Testis (tissue), 3 donors: ENCODE results near the gene MPG. TPM values are rescaled to one million over a fixed set of nuclear protein-coding genes. Genes with fewer than 3 reads are reported as not detected.

ENCODE experiments used
- DNase-seq: peaks from one replicate; pipeline ENCODE4 v3.0.0-alpha.2; 2019
- H3K27ac ChIP-seq, 2 donors: fragments of 200-600 bp; sonication (generic); one replicate each; pipeline ENCODE4 v1.5.1; 2019
- H3K27me3 ChIP-seq: fragments of 200-600 bp; sonication (generic); one replicate; pipeline ENCODE4 v1.5.1; 2019
- H3K36me3 ChIP-seq: fragments of 200-600 bp; sonication (generic); one replicate; pipeline ENCODE4 v1.5.1; 2017; ENCODE audit warnings: low read depth; ENCODE audit errors: missing control alignments
- H3K4me1 ChIP-seq: fragments of 200-600 bp; sonication (generic); one replicate; pipeline ENCODE4 v1.5.1; 2019
- H3K4me3 ChIP-seq, 2 donors: fragments of 200-600 bp; sonication (generic); one replicate each; pipeline ENCODE4 v1.5.1; 2017 to 2019
- H3K9me3 ChIP-seq: fragments of 200-600 bp; sonication (generic); one replicate; pipeline ENCODE4 v1.5.1; 2017
- POLR2A ChIP-seq: fragments of 450-650 bp; IDR thresholded peaks from one replicate; pipeline ENCODE4 v1.6.1; 2017; ENCODE audit warnings: antibody characterized with exemption, mild to moderate bottlenecking, moderate library complexity
- WGBS, 2 donors: methylation state at CpG; one replicate each; pipeline ENCODE4 v1.1.5; 2018; 5-methylcytosine and 5-hydroxymethylcytosine counted together
- intact Hi-C: fragments of 100-400 bp; cut with DNase I; formaldehyde crosslinking; loops from one replicate; pipeline ENCODE4 v1.15.1; 2023; ENCODE audit warnings: low total_unique reads
- polyA plus RNA-seq: library from polyadenylated mRNA; stranded (reverse); fragments of 350-450 nt; fragmentation: Illumina TruSeq; extraction: RNeasy Lipid Tissue Mini Kit (QIAGEN cat#74804); gene quantifications from one replicate; pipeline ENCODE4 v1.2.3, GENCODE V29; 2014; ENCODE audit warnings: low read depth, low replicate concordance; ENCODE audit not compliant: insufficient read depth
- total RNA-seq, 2 donors: library from RNA; depleted of rRNA; stranded (reverse); fragments of >200 nt; gene quantifications; one replicate each; pipeline ENCODE4 v1.2.3, GENCODE V29; 2016
- TF ChIP-seq, protein P1 (sequence below), 3 experiments: fragments of 450-650 bp in 2 of 3; fragments of 200-600 bp in 1 of 3; sonication (generic) in 1 of 3; IDR thresholded peaks; one replicate each; pipeline ENCODE4 v1.5.1; 2016 to 2019; ENCODE audit warnings: antibody characterized with exemption in 3 of 3, mild to moderate bottlenecking in 2 of 3, moderate library complexity in 1 of 3

The MPG gene
- total and polyA plus RNA-seq, 3 donors from 2014 or later: 42.6 to 61.7 (median 44.8) TPM

DNA sequence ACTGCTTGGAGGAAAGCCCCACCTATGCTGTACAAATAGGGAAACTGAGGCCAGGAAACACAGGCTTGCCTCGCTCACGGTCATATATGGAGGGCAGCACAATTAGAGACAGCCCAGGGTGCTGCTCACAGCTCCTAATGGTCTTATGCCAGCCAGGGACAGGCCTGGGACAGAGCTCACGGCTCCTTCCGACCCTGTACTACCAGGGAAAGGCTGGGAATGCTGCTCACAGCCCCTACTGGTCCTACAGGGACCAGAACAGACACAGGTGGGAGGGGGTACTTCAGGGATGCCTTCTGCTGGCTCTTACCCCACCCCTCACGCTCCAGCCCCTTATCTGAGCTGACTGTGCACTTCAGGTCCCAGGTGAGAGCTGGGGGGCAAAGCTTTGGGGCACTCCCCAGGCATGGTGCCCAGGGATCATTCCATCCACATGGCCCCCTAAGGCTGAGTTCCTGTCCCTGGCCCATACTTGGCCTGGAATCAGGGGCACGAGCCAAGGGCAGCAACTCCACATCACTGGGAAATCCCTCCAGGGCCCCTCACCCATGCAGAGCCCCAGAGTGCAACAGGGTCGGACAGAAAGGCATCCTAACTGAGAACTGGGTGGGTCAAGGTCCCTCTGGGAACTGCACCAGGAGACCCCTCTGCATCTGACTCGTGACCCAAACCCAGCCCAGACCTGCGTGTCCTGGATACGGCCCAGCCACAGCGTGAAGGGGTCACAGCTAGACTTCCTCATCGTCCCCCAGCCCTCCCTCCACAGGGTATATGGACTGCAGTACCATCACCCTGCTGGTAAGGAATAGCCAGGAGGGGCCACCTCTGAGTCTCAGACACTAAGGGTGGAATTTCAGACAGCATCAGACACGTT is 11.5 kb upstream of the MPG start:
- no peak for DNase-seq
- peaks cover 8% of the 10 kb centered on the region for H3K4me1 ChIP-seq
- TF ChIP-seq POLR2A: no peak
- TF ChIP-seq, protein P1, sequence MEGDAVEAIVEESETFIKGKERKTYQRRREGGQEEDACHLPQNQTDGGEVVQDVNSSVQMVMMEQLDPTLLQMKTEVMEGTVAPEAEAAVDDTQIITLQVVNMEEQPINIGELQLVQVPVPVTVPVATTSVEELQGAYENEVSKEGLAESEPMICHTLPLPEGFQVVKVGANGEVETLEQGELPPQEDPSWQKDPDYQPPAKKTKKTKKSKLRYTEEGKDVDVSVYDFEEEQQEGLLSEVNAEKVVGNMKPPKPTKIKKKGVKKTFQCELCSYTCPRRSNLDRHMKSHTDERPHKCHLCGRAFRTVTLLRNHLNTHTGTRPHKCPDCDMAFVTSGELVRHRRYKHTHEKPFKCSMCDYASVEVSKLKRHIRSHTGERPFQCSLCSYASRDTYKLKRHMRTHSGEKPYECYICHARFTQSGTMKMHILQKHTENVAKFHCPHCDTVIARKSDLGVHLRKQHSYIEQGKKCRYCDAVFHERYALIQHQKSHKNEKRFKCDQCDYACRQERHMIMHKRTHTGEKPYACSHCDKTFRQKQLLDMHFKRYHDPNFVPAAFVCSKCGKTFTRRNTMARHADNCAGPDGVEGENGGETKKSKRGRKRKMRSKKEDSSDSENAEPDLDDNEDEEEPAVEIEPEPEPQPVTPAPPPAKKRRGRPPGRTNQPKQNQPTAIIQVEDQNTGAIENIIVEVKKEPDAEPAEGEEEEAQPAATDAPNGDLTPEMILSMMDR (IDR thresholded peaks at IDR 0.05): no peak
- intact Hi-C loops: no loop called here
- no peak overlapping the region for H3K27ac ChIP-seq
- no peaks in the 10 kb centered on the region for H3K36me3 ChIP-seq
- WGBS, 2 donors: 68 to 84% methylated on average over 7 to 13 of the region's 13 CpGs
- H3K27me3 ChIP-seq: no peaks in the 10 kb centered on the region
- no peak overlapping the region for H3K4me3 ChIP-seq
- H3K9me3 ChIP-seq: no peaks in the 10 kb centered on the region

DNA sequence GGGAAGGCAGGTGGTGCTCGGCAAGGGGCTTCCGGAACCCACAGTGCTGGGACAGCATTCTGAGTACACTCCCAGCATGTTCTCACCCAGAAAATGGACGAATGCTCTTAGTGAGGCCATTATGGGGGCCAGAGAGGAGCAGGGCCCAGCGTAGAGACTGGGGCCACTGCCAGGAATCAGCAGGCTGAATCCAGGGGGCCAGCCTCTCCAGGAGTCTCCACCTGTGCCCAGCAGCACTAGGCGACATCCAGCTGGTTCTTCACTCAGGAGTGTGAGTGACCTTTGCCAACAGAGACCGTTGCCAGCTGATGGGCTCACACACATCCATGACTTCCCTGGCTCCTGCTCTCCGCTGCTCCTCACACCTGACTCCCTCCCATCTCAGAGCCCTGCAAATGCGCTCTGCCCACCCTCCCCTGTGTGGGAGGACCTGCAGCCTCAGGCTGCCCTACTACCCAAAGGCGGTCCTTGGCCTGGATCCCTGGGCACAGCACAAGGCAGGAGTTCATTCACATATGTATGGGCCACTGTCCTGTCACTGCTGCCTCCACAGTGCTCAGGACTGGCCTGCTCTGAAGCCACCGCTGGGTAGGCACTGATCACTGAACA is 10.7 kb upstream of the MPG start:
- Histone ChIP-seq H3K4me1 (peaks cover 8% of the 10 kb centered on the region), H3K9me3 (no peaks in the 10 kb centered on the region), H3K4me3 (no peak overlapping the region), H3K27ac (no peak overlapping the region), H3K36me3 (no peaks in the 10 kb centered on the region), H3K27me3 (no peaks in the 10 kb centered on the region)
- intact Hi-C loops: no loop called here
- 70 to 74% methylated on average over 7 to 10 of the region's 10 CpGs for WGBS, 2 donors
- no peak for TF ChIP-seq POLR2A
- TF ChIP-seq, protein P1 (IDR thresholded peaks at IDR 0.05): no peak
- DNase-seq: peak; percentile 50

DNA sequence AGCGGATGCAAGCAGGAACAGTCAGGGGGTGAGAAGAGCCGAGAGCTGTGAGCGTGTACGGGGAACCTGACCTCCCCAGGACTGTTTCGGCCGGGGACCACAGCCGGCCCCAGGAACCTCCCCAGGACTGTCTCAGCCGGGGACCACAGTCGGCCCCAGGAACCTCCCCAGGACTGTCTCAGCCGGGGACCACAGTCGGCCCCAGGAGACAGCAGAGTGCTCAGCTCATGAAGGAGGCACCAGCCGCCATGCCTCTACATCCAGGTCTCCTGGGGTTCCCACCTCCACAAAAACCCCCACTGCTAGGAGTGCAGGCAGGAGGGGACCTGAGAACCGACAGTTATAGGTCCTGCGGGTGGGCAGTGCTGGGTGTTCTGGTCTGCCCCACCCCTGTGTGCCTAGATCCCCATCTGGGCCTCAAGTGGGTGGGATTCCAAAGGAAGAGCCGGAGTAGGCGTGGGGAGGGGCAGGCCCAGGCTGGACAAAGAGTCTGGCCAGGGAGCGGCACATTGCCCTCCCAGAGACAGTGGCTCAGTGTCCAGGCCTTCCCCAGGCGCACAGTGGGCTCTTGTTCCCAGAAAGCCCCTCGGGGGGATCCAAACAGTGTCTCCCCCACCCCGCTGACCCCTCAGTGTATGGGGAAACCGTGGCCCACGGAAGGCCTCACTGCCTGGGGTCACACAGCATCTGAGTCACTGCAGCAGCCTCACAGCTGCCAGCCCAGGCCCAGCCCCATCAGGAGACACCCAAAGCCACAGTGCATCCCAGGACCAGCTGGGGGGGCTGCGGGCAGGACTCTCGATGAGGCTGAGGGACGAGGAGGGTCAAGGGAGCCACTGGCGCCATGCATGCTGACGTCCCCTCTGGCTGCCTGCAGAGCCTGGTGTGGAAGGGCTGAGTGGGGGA is 9.9 kb upstream of the MPG start:
- no peak overlapping the region for H3K27ac ChIP-seq
- H3K4me3 ChIP-seq: no peak overlapping the region
- TF ChIP-seq, protein P1 (IDR thresholded peaks at IDR 0.05): no peak
- TF ChIP-seq POLR2A: no peak
- DNase-seq: no peak
- no peaks in the 10 kb centered on the region for H3K27me3 ChIP-seq
- no peaks in the 10 kb centered on the region for H3K9me3 ChIP-seq
- no peaks in the 10 kb centered on the region for H3K36me3 ChIP-seq
- H3K4me1 ChIP-seq: peaks cover 8% of the 10 kb centered on the region
- intact Hi-C loops: no loop called here
- WGBS, 2 donors: 76 to 81% methylated on average over 10 to 27 of the region's 27 CpGs

DNA sequence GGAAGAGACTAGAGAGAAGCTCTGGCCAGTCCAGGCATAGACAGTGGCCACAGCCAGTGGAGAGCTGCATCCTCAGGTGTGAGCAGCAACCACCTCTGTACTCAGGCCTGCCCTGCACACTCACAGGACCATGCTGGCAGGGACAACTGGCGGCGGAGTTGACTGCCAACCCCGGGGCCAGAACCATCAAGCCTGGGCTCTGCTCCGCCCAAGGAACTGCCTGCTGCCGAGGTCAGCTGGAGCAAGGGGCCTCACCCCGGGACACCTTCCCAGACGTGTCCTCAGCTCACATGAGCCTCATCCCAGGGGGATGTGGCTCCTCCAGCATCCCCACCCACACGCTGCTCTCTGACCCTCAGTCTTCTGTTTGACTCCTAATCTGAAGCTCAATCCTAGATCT is 8.8 kb upstream of the MPG start:
- Histone ChIP-seq H3K4me3 (no peak overlapping the region), H3K27ac (no peak overlapping the region), H3K27me3 (no peaks in the 10 kb centered on the region), H3K36me3 (no peaks in the 10 kb centered on the region), H3K9me3 (no peaks in the 10 kb centered on the region), H3K4me1 (peaks cover 8% of the 10 kb centered on the region)
- no peak for DNase-seq
- WGBS, 2 donors: 53 to 93% methylated on average over 2 to 8 of the region's 8 CpGs
- intact Hi-C loops: no loop called here
- TF ChIP-seq, protein P1 (IDR thresholded peaks at IDR 0.05): no peak
- TF ChIP-seq POLR2A: no peak
